ENCODE data around the gene KCNT2. TPM values are rescaled to one million over a fixed set of nuclear protein-coding genes. Genes with fewer than 3 reads are reported as not detected.

The KCNT2 gene
- total RNA-seq, 1 experiment from 2014 or later, result 0.41 TPM

DNA sequence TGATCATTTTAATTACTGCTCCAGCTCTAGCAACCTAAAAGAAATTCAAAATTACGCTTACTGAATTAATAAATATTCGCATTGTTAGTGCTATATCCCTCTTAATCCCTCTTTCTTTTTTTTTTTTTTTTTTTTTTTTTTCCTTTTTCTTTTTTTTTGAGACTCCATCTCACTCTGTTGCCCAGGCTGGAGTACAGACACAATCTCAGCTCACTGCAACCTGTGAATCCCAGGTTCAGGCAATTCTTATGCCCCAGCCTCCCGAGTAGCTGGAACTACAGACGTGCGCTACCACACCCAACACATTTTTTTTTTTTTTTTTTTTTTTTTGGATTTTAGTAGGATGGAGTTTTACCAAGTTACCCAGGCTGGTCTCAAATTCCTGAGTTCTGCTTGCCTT, 157.1 kb downstream of the KCNT2 start:
- ChIA-PET POLR2A (no interaction called here), CTCF (no interaction called here)
- no peak for ATAC-seq
- TF ChIP-seq POLR2AphosphoS5 (IDR thresholded peaks at IDR 0.05; ENCODE audit: low read depth, low read length) (no peak), TCF7L2 (IDR thresholded peaks at IDR 0.05; ENCODE audit: low read depth, low read length) (no peak), CTCF (IDR thresholded peaks at IDR 0.05) (no peak)
- in situ Hi-C loops (cut with HindIII; ENCODE audit: low pct_unique_long_range_greater_than_20kb, low sequenced_read_pairs), result no loop called here
- no peaks in the 10 kb centered on the region for H3K36me3 ChIP-seq (ENCODE audit: control insufficient read depth, insufficient read depth, low read length)
- no peaks in the 10 kb centered on the region for H3K27me3 ChIP-seq (ENCODE audit: control insufficient read depth, insufficient read depth, low read length)
- no TSS peak for BruUV-seq (replicated peaks)
- no peak overlapping the region for H3K27ac ChIP-seq (ENCODE audit: low read length)
- H3K4me3 ChIP-seq (ENCODE audit: low read depth in 2 of 2, low read length in 2 of 2), result no peak overlapping the region
- H3K9me3 ChIP-seq (ENCODE audit: control insufficient read depth, insufficient read depth, low read depth, low read length), result no peaks in the 10 kb centered on the region
- DNase-seq (ENCODE audit: low read depth, low spot score), result no peak
- no peaks in the 10 kb centered on the region for H3K4me1 ChIP-seq (ENCODE audit: control insufficient read depth, insufficient read depth, low read length)
- intact Hi-C loops (cut with micrococcal nuclease; ENCODE audit: unreplicated experiment), result no loop called here

- ChIA-PET POLR2A (no interaction called here), CTCF (no interaction called here)
- H3K27me3 ChIP-seq (ENCODE audit: control insufficient read depth, insufficient read depth, low read length), result no peaks in the 10 kb centered on the region
- no TSS peak for BruUV-seq (replicated peaks)
- no peaks in the 10 kb centered on the region for H3K36me3 ChIP-seq (ENCODE audit: control insufficient read depth, insufficient read depth, low read length)
- intact Hi-C loops (cut with micrococcal nuclease; ENCODE audit: unreplicated experiment), result no loop called here
- no peaks in the 10 kb centered on the region for H3K4me1 ChIP-seq (ENCODE audit: control insufficient read depth, insufficient read depth, low read length)
- no peak for ATAC-seq
- no peak overlapping the region for H3K4me3 ChIP-seq (ENCODE audit: low read depth in 2 of 2, low read length in 2 of 2)
- TF ChIP-seq SIN3A (IDR thresholded peaks at IDR 0.05; ENCODE audit: borderline replicate concordance, insufficient read depth, low read depth, low read length) (no peak), TCF7L2 (IDR thresholded peaks at IDR 0.05; ENCODE audit: low read depth, low read length) (no peak), CTCF (IDR thresholded peaks at IDR 0.05) (no peak), POLR2AphosphoS5 (IDR thresholded peaks at IDR 0.05; ENCODE audit: low read depth, low read length) (no peak)
- no peaks in the 10 kb centered on the region for H3K9me3 ChIP-seq (ENCODE audit: control insufficient read depth, insufficient read depth, low read depth, low read length)
- no peak for DNase-seq (ENCODE audit: low read depth, low spot score)
- in situ Hi-C loops (cut with HindIII; ENCODE audit: low pct_unique_long_range_greater_than_20kb, low sequenced_read_pairs), result no loop called here
- H3K27ac ChIP-seq (ENCODE audit: low read length), result no peak overlapping the region
These were observed 157.8 kb downstream of the KCNT2 start for GRCh38 chr1:196450143-196451095.

DNA sequence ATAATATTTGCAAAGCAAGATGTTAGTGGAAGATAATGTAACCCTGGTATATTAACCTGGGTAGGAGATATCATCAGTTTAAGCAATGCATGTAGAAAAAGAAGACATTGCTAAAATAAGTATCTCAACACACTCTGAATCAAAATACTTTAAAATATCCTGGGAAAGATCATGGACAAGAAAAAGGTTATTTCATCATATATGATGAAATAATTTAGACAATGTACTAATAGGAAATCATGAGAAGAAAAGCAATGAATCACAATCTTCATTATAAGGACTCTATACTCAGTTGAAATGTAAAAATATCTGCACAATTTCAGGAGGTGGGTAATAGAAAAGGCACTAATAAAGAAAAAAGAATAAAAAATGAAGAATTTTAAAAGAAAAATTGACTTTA, 158.8 kb downstream of the KCNT2 start:
- H3K27me3 ChIP-seq (ENCODE audit: control insufficient read depth, insufficient read depth, low read length), result no peaks in the 10 kb centered on the region
- ChIA-PET CTCF (no interaction called here), POLR2A (no interaction called here)
- no peaks in the 10 kb centered on the region for H3K9me3 ChIP-seq (ENCODE audit: control insufficient read depth, insufficient read depth, low read depth, low read length)
- H3K27ac ChIP-seq (ENCODE audit: low read length), result no peak overlapping the region
- H3K4me3 ChIP-seq (ENCODE audit: low read depth in 2 of 2, low read length in 2 of 2), result no peak overlapping the region
- ATAC-seq (no peak), DNase-seq (ENCODE audit: low read depth, low spot score) (no peak)
- no TSS peak for BruUV-seq (replicated peaks)
- H3K4me1 ChIP-seq (ENCODE audit: control insufficient read depth, insufficient read depth, low read length), result no peaks in the 10 kb centered on the region
- TF ChIP-seq CTCF (IDR thresholded peaks at IDR 0.05) (no peak), SIN3A (IDR thresholded peaks at IDR 0.05; ENCODE audit: borderline replicate concordance, insufficient read depth, low read depth, low read length) (no peak), POLR2AphosphoS5 (IDR thresholded peaks at IDR 0.05; ENCODE audit: low read depth, low read length) (no peak), TCF7L2 (IDR thresholded peaks at IDR 0.05; ENCODE audit: low read depth, low read length) (no peak), REST (IDR thresholded peaks at IDR 0.05; ENCODE audit: insufficient read depth in 1 of 2, low read depth in 2 of 2, low read length in 1 of 2) (no peak)
- intact Hi-C loops (cut with micrococcal nuclease; ENCODE audit: unreplicated experiment) (no loop called here), in situ Hi-C loops (cut with HindIII; ENCODE audit: low pct_unique_long_range_greater_than_20kb, low sequenced_read_pairs) (no loop called here)
- no peaks in the 10 kb centered on the region for H3K36me3 ChIP-seq (ENCODE audit: control insufficient read depth, insufficient read depth, low read length)
